K562 (cell line): Measurements from ENCODE around the gene DTX2. TPM values are rescaled to one million over a fixed set of nuclear protein-coding genes. Genes with fewer than 3 reads are reported as not detected.

Experiments
- ELK3 ChIP-seq: fragments of 450-650 bp; formaldehyde crosslinking; IDR thresholded peaks from 2 replicates; pipeline ENCODE4 v1.4.0; 2020; ENCODE audit warnings: mild to moderate bottlenecking
- FOS ChIP-seq: IDR thresholded peaks from 3 replicates; pipeline ENCODE4 v1.6.1; 2011; ENCODE audit not compliant: insufficient read length; ENCODE audit errors: extremely low read depth
- MTA3 ChIP-seq: fragments of 450-650 bp; formaldehyde crosslinking; IDR thresholded peaks from 2 replicates; pipeline ENCODE4 v1.6.1; 2017; ENCODE audit warnings: mild to moderate bottlenecking, borderline replicate concordance
- ZFP36 ChIP-seq: fragments of 150-350 bp; IDR thresholded peaks from 2 replicates; pipeline ENCODE4 v1.6.1; 2018; ENCODE audit warnings: low read length, low read depth; ENCODE audit not compliant: partially characterized antibody
- ZNF398 ChIP-seq: fragments of 250-450 bp; sonication (Bioruptor Pico); IDR thresholded peaks from 2 replicates; pipeline ENCODE4 v1.8.0; 2021; ENCODE audit warnings: moderate library complexity, mild to moderate bottlenecking, inconsistent platforms
- polyA plus RNA-seq, 8 experiments: library from polyadenylated mRNA; depleted of rRNA in 4 of 8; stranded (reverse) in 5 of 8; unstranded in 3 of 8; fragments of >200 nt; fragmentation: Nextera tagmentation in 2 of 8; fragmentation: Illumina TruSeq in 1 of 8; extraction: Ambion mirVana in 2 of 8; extraction: Trizol in 1 of 8; gene quantifications; 2 replicates each; pipeline versions ENCODE4 v1.2.1 to v1.2.3, GENCODE V29; 2011 to 2014; ENCODE audit warnings: inconsistent platforms in 1 of 8, missing spikeins in 1 of 8
- total RNA-seq, 7 experiments: library from RNA; depleted of rRNA in 6 of 7; stranded (reverse); fragments of >200 nt in 6 of 7; fragmentation: Illumina TruSeq in 2 of 7; extraction: Trizol in 2 of 7; gene quantifications; 2 replicates each; pipeline versions ENCODE4 v1.2.1 to v1.2.3, GENCODE V29; 2011 to 2021; ENCODE audit warnings: low replicate concordance in 1 of 7
- TF ChIP-seq, protein P1 (sequence below): fragments of 250-450 bp; sonication (Bioruptor Pico); IDR thresholded peaks from 2 replicates; pipeline ENCODE4 v1.8.0; 2021; ENCODE audit warnings: mild to moderate bottlenecking, moderate library complexity
- TF ChIP-seq, protein P2 (sequence below): sonication (generic); formaldehyde crosslinking; IDR thresholded peaks from 2 replicates; pipeline ENCODE4 v1.4.0; 2020; ENCODE audit warnings: mild to moderate bottlenecking, missing genetic modification reagents

Gene DTX2
- total and polyA plus RNA-seq, 9 of the 15 experiments (the other 6 are each of a cell fraction or from before 2014, with no cell fraction given): 0.20 to 31.5 (median 9.8) TPM

DNA sequence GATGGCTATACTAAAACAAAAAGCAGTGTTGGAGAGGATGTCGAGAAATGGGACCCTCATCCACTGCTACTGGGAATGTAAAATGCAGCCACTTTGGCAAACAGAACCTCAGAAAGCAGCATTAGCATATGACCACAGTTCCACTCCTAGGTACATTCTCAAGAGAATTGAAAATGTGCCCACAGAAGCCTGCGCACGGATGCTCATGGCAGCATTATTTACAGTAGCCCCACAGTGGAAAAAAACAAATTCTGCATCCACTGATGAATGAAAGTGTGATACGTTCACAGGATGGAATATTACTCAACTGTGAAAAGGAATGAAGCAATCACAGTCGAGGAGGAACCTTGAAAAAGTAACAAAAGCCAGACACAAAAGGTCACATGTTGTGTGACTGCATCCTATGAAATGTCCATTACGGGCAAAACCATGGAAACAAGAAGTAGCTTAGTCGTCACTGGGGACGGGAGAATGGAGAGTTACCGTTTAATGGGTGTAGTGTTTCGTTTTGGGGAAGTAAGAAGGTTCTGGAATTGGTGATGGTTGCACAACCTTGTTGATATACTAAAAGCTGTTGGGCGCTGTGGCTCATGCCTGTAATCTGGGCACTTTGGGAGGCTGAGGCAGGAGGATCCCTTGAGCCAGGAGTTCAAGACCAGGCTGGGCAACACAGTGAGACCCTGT, 46.4 kb downstream of the DTX2 start (continued):
- TF ChIP-seq ZNF398 (CRISPR knock-in tag): no peak
- no peak for TF ChIP-seq FOS
- TF ChIP-seq ZFP36: peak; percentile 21
- 0 out of 2 replicates have a peak, but pooled peaks have one; percentile 19 for TF ChIP-seq MTA3
- TF ChIP-seq ELK3: no peak
- TF ChIP-seq, protein P1, sequence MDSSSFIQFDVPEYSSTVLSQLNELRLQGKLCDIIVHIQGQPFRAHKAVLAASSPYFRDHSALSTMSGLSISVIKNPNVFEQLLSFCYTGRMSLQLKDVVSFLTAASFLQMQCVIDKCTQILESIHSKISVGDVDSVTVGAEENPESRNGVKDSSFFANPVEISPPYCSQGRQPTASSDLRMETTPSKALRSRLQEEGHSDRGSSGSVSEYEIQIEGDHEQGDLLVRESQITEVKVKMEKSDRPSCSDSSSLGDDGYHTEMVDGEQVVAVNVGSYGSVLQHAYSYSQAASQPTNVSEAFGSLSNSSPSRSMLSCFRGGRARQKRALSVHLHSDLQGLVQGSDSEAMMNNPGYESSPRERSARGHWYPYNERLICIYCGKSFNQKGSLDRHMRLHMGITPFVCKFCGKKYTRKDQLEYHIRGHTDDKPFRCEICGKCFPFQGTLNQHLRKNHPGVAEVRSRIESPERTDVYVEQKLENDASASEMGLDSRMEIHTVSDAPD (CRISPR knock-in tag): no peak
- TF ChIP-seq, protein P2, sequence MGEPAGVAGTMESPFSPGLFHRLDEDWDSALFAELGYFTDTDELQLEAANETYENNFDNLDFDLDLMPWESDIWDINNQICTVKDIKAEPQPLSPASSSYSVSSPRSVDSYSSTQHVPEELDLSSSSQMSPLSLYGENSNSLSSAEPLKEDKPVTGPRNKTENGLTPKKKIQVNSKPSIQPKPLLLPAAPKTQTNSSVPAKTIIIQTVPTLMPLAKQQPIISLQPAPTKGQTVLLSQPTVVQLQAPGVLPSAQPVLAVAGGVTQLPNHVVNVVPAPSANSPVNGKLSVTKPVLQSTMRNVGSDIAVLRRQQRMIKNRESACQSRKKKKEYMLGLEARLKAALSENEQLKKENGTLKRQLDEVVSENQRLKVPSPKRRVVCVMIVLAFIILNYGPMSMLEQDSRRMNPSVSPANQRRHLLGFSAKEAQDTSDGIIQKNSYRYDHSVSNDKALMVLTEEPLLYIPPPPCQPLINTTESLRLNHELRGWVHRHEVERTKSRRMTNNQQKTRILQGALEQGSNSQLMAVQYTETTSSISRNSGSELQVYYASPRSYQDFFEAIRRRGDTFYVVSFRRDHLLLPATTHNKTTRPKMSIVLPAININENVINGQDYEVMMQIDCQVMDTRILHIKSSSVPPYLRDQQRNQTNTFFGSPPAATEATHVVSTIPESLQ: no peak
